COR-L47 (cell line): ENCODE results near the gene CCDC172.
"Not testable (repeated sequence)": the region's sequence is repeated elsewhere in the genome, so short reads cannot be mapped to it uniquely, and the experiment has no call there.

Source experiments
- DNase-seq: peaks from one replicate; lab custom pipeline; 2025; lab: John Stamatoyannopoulos, UW

CCDC172 gene

DNA sequence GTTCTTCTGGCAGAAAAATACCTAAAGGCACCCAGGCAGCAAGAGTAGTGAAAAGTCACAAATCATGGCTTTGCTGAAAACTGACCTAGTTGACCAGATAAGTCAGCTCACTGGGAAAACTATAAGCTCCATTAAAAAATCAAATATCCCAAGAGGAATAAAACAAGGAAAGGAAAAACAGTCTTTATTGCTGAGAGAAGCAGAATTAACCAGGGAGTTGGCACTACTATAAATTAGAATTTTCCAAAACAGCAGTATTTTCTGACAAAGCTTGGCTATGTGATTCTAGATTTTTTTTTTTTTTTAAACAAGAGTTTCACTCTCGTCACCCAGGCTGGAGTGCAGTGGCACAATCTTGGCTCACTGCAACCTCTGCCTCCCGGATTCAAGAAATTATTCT lies 12.6 kb downstream of the CCDC172 start:
- no peak for DNase-seq

DNA sequence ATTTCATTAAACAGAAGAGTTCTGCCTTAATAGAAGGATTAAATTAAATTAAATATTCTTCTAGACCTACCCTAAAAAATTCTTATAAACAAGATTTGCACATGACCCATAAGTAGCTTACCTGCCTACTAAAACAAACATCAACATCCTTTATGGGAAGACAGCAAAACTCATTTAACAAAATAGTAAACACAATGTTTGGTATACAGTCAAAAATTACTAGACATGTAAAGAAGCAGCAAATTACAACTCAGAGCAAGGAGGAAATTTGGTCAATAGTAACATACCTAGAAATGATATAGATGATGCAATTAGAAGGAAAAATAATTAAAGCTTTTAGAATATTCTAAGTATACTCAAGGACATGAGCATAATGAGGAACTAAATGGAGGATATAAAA lies 27.9 kb downstream of the CCDC172 start:
- no peak for DNase-seq

DNA sequence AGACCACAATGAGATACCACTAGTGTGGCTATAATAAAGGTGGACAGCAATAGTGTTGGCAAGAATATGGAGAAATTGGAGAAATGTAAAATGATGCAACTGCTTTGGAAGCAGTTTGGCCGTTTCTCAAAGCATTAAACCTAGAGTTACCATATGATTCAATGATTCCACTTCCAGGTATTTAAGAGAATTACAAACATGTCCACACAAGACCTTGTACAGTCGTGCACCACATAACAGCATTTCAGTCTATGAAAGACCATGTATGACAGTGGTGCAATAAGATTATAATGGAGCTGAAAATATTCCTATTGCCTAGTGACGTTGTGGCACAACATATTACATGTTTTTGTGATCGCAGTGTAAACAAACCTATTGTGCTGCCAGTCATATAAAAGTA lies 29.6 kb downstream of the CCDC172 start:
- no peak for DNase-seq

DNA sequence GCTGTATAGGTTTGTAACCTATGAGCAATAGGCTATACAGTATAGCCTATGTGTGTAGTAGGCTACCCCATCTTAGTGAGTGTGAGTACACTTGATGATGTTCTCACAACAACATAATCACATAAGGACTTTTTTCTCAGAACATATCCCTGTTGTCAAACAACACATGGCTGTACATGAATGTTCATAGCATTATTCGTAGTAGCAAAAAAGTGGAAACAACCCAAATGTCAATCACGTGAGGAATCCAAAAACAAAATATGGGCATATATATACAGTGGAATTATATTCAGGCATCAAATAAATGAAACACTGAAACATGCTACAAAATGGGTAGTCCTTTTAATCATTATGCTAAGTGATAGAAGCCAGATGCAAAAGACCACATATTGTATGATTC lies 31.1 kb downstream of the CCDC172 start:
- DNase-seq, result no peak

DNA sequence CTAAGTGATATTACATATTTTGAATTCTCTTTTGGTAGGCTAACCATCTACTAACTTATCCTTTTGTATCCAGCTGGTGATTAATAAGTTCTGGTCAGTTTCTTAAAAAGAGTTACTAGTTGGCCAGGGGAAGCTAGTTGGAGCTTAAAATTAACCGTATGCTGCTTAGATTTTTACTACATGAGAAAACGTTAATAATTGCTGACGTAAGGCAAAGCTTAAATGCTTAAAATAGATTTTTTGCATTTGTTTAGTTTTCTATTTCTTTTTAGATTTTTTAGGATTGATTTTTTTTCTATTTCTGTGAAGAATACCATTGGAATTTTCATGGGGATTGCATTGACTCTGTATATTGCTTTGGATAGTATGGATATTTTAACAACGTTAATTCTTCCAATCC lies 32.6 kb downstream of the CCDC172 start:
- no peak for DNase-seq

DNA sequence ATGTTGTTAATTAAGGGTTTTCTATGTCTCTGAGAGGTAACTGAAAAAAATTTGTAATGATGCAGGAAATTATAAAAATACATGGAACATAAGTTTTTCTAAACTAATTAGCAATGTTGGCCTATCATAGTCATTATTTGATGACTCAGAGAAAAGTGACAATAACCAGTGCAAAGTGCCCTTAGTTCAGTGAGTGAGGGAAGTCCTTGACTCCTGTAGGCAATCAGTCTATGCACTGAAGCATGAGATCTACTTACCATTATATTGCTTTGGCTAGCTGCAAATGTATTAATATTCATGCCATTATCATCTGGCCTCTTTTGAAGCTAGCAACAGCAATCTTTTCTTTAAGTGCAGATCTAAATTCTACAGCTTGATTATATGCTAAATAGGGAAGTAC lies 40.6 kb downstream of the CCDC172 start:
- DNase-seq, result no peak

DNA sequence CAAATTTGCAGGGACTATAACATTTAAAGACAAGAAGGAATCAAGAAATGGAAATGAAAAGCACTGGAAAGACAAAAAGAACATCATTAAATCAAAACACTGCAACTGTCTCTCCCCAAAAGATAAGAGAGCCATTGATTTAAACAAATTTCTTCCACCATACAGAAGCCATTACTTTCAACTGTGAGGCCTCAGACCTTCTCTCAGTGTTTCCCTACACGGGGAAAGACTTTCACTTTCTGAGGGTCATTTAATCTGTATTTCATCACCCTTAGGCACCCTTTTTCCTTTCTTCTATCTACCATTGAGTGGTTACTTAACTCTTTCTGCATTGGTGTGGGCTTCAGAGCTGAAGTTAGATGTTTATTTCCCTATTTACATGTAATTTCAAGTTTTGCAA lies 47.5 kb downstream of the CCDC172 start:
- DNase-seq, result no peak

DNA sequence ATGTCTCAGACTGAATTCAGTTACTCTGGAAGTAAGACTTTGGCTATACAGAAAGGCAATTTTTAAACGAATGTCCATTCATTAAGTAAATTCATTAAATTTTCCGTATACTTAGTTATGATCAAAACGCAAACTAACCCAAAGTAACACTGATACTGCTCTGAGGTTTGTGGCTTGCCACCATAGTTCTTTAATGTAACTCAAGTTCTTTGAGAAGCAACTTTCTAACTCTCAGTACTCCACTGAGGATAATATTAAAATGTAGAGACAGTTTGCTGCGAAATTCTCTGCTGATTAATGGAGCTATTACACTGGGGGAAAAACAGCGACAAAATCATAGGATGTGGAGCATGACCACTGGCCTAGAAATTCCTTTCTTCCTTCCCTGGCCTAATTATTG lies 58.0 kb downstream of the CCDC172 start:
- DNase-seq, result no peak

DNA sequence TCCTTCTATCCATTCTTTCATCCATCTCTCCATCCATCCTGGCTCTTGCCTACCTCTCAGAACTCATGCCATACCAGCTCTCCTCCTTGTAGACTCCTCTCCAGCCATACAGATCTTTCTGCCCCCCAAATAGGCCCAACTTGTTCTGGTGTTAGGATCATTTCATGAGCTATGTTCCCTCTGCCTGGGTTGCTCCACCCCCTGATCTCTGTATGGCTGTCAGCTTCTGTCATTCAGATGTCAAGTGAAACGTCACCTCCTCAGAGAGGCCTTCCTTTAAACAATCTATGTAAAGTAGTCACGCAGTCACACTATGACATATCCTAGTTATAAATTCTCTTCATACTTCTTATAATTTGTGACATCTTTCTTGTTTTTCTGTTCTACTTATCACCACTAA lies 61.1 kb downstream of the CCDC172 start:
- no peak for DNase-seq

DNA sequence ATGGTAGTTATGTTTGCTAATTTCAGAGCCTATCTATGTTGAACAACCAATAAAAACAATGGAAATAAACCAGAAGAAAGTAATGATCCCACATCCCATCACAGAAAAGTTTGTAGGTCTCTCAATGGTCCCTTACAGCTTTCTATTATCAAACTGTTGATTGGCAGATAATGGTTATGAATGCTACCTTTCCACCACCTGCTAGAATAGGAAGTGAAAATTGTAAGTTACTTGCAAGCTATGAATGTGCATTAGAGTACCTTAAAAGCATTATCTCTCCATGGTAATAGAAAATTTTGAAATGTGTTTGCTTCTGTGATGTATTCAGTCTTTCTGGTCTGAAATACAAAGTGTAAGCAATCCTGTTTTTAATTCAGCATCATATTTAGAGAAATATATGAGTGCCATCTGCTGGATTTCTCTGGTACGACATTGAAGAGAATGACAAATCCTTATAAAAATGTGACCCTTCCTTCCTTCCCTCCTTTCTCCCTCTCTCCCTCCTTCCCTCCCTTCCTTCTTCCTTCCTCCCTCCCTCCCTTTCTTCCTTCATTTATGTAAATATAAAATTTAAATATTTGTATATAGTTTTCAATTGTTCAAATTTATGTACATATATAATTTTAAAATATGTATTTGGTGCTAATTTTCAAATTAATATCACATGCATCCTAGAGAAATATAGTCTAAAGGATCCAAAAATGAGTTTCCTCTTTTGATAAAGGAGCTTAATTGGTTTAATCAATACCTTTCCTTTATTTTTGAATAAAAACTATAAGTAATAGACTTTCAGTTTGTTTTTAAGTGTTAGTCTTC lies 62.0 kb downstream of the CCDC172 start:
- no peak for DNase-seq

DNA sequence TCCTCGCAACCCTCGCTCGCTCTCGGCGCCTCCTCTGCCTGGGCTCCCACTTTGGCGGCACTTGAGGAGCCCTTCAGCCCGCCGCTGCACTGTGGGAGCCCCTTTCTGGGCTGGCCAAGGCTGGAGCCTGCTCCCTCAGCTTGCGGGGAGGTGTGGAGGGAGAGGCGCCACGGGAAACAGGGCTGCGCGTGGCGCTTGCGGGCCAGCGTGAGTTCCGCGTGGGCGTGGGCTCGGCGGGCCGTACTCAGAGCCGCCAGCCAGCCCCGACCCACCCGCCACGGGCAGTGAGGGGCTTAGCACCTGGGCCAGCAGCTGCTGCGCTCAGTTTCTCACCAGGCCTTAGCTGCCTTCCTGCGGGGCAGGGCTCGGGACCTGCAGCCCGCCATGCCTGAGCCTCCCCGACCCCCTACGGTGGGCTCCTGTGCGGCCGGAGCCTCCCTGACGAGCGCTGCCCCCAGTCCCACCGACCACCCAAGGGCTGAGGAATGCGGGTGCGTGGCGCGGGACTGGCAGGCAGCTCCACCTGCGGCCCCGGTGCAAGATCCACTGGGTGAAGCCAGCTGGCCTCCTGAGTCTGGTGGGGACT lies 69.1 kb downstream of the CCDC172 start:
- DNase-seq, result not testable (repeated sequence)

DNA sequence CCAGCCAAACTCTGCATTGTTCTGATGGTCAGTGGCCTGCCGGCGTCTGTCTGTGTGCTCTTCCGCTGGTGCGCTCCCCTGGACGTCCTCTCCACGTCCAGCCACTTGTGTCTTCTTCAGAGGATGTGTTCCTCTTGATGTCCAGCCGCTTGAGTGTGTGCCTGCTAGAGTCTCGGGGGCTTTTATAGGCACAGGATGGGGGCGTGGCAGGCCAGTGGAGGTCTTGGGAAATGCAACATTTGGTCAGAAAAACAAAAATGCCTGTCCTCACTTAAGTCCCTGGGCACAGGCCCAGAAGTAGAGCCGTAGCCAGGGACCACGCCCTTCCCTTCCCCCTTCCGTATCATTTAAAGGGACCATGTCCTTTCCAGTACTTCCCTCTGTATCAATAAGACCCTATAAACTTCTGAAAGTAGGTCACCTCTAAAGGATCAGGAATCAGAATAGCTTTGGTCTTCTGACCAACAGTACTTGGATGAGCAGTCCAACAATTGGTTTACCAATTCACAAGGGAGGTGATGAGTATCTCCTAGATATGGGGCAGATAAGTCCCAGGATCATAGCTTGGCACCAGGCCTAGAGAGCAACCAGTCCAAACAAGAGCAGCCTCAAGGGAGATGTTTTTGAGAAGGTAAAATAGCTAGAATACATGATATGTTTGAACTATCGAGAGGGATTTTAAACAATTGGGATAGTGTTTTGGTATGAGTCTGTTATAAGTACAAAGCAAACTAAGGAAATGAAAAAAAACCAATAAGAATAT lies 71.2 kb downstream of the CCDC172 start:
- DNase-seq, result no peak

DNA sequence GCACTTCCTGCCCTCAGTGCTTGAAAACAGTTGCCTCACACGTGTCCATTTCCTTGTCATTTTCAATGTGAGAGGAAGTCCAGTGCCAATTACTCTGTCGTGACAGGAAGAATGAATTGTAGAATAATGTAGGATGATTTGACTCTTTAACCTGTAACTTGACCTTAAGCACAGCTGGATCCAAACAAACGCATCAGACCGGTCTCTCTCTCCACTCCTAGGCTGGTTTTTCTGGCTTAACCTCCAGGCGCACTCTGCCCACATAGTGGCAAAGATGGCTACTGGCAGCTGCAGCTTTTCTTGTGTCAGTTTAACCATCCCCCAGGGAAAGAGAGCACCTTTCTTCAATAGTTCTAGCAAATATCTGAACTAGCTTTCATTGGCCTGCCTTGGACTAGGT lies 74.0 kb downstream of the CCDC172 start:
- DNase-seq, result no peak

DNA sequence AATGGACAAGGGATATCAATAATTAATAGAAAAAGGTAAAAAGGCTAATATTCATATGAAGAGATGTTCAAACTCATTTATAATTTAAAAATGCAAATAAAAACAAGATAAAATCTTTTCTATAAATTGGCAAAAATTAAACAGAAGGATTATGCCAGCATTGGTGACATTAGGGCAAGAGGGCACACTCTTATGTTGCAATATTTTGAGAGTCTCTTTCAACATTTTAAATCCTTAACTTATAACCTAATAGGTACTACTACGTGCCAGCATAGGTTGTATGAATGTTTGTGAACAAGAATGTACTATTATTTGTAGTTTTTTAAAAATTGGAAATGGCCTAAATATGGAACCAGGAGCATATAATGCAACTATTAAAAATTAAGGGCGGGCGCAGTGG lies 78.6 kb downstream of the CCDC172 start:
- no peak for DNase-seq

DNA sequence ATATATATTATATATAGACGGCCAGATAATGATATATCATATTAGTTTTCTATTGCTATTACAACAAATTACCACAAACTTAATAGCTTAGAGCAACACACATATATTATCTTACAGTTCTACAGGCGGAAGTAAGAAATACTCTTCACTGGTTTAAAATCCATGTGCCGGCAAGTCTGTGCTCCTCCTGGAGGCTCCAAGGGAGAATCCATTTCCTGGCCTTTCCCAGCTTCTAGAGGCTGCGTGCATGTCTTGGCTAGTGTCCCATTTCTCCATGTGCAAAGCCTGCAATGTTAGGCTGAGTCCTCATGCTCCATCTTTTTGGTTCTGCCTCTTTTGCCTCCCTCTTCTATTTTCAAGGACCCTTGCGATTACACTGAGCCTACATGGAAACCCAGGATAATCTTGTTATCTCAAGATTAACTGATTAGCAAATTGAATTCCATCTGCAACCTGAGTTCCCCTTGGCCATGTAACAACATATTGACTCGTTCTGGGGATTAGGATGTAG lies 79.5 kb downstream of the CCDC172 start:
- no peak for DNase-seq

DNA sequence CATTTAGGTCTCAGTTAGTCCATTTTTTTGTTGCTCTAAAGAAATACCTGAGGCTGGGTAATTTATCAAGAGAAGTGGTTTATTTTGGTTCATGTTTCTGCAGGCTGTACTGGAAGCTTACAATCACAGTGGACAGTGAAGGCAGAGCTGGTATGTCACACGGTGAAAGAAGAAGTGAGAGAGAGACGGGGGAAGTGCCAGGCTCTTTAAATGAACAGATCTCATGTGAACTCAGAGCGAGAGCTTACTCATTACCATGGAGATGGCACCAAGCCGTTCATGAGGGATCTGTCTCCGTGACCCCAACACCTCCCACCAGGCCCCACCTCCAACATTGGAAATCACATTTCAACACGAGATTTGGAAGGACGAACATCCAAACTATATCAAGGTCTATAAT lies 84.5 kb downstream of the CCDC172 start:
- DNase-seq, result no peak

DNA sequence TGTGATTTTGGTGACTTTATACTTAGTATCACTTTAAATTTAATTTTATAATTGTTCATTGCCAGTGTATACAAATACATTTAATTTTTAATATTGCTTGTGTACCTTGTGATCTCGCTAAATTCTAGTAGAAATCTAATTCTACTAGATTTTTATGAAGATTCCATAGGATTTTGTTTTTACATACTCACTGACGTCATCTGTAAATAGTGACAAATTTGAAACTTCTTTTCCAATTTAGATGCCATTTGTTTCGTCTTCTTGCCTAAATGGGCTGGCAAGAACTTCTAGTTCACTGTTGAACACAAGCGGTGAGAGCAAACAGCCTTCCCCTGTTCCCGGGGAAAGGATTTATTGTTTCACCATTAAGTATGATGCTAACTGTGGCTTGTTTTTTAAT lies 86.1 kb downstream of the CCDC172 start:
- no peak for DNase-seq

DNA sequence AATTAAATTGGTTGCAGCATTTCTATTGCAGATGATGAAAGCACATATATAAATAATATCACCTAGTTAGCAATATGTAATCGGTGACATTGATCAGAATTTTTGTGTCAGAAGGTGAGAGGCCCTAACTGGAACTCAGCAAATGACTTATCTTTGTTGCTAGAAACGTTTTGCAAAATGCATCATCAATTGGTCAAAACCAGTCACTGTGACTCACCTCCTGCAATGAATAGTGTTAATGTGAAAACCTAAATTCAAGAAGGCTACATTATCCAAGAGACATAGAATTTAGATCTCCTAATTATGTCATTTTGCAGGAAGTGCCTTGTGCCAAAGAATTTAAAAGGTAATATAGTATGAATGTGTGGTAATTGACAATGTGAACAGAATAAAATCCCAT lies 93.6 kb downstream of the CCDC172 start:
- no peak for DNase-seq

DNA sequence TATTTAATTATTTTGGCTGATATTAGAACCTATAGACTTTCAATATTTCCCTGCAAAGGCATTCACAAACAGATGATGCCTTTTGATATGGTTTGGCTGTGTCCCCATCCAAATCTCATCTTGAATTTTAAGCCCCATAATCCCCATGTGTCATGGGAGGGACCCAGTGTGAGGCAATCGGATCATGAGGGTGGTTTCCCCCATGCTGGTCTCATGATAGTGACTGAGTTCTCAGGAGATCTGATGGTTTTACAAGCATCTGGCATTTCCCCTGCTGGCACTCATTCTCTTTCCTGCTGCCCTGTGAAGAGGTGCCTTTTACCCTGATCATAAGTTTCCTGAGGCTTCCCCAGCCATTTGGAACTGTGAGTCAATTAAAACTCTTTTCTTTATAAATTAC lies 94.1 kb downstream of the CCDC172 start:
- DNase-seq, result no peak

DNA sequence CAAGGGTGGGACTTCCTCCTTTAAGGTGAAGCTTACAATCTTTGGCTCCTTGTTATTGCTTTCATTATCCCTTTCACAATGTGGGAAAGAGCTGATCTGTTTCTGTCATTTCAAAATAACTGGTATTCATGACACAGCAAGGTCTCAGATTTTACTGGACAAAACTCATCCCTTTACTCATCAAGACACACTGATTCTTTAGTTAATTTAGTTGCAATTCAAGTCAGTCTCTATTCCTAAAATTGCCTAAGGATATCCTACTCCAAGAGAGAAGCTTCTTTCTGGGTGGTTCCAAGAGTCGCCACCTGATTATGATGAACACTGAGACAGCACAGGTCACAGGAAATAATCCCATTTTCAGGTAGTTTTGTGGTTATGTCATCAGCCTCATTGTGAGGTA lies 97.6 kb downstream of the CCDC172 start:
- no peak for DNase-seq

DNA sequence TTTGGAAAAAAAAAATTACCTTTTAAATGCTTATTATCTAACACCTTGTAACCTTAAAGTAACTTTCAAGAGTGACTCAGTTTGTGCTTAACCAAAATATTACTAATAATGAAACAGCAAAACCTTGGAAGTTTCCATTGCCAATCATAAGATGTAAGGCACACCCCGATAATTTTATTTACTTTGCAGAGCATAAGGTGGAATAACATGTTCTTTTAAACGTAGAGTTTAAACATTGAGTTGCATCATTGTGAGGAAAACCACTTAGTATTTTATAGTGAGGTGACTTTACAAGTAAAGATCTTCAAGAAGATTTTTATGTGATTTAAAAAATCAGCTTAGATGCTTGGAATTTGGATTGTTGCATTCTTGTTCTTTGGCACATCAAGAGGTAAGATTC lies 103.4 kb downstream of the CCDC172 start, which contains the start of gene PNLIPRP3:
TSS of gene PNLIPRP3 (plus strand) at position 177 of the 400 bp plus-strand sequence. CDS start at position 343, 166 bp downstream.
- no peak for DNase-seq

DNA sequence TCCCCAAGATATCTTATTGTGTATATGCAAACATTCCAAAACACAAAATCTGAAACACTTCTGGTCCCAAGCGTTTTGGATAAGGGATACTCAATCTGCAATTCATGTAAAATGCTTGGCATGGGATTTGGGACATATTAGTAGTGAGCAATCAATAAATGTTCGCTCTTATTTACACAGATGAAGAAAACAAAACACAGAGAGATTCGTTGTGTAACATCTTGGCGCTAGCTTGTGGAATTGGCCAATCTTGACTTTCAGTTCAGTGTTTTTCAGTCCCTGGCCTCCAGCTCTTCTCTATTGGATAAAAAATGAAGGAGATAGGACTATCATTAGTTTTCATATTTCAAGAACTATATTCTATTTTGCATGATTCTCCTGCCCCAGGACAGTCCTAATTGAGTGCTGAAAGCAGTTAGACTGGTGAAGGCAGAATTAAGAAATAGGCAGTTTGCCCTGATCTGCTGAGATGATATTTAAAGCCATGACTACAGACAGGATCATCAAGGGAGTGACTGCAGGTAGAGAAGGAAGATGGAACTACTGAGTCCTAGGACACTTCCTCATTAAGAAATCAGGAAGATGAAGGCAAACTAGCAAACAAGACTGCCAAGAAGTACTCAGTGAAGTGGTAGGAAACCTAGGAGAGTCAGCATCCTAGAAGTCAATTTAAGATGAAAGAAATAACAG lies 105.2 kb downstream of the CCDC172 start:
- DNase-seq, result no peak
